AG08396 (cell line): ENCODE results near the gene LARP6.
"Not testable (repeated sequence)": the region's sequence is repeated elsewhere in the genome, so short reads cannot be mapped to it uniquely, and the experiment has no call there.

Experiments used
- DNase-seq: peaks from one replicate; pipeline ENCODE4 v3.0.0; 2012; ENCODE audit warnings: low spot score, mixed read lengths

LARP6 gene

DNA sequence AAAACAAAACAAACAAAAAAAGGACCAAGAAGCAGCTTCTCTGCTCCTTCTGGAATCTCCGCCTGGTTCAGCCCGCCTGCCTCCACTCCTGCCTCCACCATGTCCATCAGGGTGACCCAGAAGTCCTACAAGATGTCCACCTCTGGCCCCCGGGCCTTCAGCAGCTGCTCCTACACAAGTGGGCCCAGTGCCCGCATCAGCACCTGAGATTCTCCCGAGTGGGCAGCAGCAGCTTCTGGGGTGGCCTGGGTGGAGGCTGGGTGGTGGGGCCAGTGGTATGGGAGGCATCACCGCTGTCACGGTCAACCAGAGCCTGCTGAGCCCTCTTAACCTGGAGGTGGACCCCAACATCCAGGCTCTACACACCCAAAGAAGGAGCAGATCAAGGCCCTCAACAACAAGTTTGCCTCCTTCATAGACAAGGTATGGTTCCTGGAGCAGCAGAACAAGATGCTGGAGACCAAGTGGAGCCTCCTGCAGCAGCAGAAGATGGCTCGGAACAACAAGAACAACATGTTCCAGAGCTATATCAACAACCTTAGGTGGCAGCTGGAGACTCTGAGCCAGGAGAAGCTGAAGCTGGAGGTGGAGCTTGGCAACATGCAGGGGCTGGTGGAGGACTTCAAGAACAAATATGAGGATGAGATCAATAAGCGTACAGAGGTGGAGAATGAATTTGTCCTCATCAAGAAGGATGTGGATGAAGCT lies 4.8 kb upstream of the LARP6 start:
- not testable (repeated sequence) for DNase-seq

DNA sequence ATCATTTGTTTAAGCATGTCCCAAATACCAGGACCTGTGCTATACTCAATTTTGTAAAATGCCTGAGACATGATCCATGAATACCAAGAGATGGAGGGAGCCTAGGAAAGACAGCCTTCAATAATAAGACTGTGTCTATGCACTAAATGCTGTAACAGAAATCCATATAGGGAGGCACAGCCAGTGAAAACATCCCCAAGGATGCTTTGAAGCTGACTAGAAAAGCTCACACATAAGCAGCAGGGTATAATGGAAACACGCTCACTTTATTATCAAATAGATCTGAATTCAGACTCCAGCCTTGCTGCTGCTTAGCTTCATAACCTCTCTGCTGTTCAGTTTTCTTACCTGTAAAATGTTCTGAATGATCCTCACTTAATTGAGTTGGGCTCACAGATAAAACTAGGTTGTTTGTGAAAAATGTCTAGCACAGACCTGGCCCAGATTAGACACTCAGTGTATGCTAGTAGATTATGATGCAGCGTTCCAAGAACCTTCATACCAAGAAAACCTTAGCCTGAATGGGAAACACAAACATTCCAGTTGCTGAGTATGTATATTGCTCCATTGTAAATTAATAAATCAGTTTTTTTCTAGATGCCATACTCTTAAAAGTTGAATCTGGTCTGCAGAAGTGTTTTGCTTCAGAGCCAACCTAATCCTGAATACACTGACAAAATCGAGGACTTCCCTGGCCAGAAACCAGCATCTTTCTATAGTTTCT lies 3.8 kb upstream of the LARP6 start:
- DNase-seq = no peak

DNA sequence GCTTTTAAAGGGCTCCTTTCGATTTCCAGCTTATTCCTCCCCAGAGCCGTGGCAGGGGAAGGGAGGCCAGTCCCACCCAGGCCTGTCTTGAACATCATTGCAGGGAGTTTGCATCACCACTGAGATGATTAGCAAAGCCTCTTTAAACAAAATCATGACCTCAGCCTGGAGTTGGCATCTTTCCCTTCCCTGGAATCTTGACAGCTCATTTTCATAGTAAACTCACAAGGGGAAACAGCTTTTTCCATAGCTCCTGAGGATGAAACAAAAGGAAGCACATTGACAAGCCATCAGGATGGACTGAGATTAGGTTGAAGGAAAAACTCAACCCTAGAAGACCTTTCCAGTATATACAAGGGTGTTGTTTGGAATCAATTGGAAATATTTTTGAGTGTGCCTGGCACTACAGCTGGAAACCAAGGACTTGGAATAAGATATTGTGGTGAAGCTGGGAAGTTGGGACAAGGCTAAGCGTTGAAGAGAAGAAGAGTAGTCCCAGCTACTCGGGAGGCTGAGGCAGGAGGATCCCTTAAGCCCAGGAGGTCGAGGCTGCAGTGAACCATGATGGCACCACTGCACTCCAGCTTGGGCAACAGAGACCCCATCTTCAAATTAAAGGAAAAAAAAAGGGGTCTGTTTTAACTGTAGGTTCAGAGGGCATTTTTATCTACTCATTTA lies 3.1 kb upstream of the LARP6 start:
- DNase-seq = peak; percentile 91

DNA sequence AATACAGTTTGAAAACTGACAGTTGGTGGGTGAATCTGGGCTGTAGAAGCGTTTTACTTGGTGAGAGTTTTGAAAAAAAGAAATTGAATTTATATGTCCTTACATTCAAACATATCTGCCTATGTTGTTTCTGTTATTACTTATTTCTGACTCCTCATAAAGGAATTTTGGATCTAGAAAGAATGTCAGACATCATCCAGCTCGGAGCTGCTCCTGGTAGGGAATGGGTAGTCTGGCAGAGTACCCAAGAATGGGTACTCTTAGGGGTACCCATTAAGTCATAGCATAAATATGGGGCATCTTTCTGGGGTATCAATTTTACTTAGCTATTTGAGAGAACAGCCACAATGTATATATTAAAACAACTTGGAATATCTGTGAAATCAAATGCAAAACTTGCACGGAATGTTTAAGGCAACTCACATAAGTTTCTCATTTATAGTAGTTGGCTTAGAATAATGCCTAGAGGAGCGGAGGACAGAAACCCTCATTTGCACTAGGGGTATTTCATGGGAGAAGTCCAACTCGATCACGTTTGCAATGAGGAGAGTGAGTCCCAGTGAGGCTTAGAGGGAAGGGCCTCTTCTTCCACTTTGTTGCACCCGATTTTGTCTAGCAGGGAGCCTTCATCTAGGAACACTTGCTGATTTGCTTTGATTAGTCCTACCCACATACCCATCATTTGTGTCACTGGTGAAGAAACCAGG lies 2.4 kb upstream of the LARP6 start:
- peak; percentile 52 for DNase-seq

DNA sequence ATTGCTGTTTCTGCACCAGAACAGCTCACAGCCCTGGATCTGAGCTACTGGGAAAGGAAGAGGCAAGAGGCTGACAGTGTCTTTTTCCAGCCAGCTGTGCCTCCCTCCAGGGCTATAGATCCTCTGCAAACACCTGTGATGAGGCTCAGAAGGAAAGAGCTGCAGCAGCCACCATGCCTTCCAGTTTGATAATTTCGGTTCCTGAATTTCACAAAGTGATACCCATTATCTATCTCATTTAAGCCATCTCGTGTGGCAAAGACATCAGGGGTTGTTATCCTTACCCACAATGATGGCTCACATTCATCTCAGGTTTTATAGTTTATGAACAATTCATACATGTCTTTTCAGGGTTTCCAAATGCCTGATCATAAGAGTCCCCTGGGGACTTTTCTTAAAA lies 1.8 kb upstream of the LARP6 start:
- no peak for DNase-seq

DNA sequence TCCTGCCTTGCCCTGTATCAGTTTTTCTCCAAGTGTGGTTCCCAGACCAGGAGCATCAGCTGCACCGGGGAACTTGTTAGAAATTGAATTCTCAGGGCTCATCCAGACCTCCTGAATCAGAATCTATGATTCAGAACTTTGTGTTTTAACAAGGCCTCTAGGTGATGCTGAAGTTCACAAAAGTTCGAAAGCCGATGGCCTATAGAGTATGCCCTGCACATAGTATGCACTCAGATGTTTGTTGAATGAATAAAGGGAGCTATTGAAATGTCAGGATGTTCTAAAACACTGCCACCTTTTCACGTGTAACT lies 664 bp upstream of the LARP6 start:
- DNase-seq = peak; percentile 44

DNA sequence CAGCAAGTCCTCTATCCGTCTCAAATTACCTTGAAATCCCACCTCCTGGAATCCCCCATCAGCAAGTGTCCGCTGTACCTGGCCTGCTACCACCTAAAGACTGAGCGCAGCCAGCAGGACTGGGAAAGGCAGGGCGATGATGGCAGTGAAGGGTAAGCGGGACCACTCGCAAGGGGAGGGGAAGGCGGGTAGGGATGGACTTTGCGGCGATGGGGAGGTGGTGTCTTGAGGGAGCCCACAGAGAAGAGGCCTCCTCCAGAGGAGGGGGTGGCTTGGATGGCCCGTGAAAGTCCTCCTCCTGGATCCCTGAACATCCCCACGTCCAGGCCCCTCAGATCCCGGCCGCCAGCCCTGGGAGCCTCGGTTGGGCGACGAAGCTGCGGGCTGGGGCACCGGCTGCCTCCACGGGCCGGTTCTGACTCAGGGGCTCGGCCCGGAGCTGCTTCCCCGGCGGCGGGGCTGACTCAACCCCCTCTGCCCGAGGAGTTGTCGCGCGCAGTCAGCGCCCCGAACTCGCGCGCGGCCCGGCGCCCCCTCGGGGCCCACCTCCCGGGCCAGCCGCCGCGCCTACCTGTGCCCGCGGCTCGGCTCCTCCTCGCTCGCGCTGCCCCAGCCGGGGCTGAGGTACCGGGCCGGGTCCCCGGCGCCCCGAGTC lies 512 bp downstream of the LARP6 start:
- DNase-seq = peak; percentile 80

DNA sequence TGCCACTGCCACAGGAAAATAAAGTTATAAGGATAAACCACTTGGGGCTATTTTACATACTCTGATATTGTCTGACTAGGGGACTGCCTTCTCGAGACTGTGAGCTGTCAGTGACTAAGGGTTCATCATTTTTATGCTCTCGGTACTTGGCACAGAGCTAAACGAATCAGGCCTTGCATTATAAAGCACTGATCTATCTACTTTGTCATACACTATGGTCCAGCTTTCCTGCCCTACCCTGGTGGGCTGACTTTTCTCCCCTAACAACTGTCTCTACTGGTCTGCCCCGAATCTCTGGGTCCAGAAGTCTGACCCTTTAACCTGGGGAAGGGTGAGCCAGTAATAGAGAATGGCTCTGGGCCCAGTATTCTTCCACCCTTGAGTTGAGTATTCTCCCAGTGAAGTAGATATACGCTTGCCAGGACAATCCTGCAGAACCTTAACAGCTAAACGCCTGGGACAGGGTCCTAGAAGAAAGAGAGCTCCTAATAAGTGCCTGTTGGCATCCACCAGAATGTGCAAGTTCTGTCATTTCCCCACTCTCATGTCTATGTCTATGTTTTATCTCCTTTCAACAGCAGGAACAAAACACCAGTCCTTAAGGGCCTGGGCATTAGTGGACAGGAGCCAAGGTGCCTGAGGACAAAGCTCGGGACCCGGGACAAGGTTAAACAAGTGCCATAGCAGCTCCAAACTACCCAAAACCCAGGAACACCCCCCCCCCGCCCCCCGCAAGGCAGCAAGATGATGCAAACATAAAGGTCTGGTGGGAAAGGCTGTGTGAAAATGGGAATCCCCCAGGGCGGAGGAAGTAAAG lies 1.2 kb downstream of the LARP6 start:
- peak; percentile 80 for DNase-seq

DNA sequence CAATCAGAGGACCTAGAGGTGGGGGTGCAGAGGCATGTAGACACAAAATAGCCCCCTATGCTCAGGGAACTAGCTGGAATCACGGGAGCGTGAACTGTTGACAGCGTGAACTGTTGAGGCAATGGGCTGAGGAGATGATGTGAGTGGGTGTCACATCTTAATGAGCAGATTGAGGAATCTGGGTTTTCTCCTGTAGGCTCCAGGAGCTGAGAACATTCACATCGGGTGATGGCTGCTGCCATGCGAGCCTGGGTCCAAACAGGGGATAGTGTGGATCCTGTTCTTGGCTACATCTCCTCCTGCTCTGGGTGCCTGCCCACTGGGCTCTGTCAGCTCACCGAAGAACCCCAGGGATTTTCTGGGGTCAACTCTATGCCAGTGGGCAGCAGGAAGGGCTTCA lies 2.1 kb downstream of the LARP6 start:
- no peak for DNase-seq

DNA sequence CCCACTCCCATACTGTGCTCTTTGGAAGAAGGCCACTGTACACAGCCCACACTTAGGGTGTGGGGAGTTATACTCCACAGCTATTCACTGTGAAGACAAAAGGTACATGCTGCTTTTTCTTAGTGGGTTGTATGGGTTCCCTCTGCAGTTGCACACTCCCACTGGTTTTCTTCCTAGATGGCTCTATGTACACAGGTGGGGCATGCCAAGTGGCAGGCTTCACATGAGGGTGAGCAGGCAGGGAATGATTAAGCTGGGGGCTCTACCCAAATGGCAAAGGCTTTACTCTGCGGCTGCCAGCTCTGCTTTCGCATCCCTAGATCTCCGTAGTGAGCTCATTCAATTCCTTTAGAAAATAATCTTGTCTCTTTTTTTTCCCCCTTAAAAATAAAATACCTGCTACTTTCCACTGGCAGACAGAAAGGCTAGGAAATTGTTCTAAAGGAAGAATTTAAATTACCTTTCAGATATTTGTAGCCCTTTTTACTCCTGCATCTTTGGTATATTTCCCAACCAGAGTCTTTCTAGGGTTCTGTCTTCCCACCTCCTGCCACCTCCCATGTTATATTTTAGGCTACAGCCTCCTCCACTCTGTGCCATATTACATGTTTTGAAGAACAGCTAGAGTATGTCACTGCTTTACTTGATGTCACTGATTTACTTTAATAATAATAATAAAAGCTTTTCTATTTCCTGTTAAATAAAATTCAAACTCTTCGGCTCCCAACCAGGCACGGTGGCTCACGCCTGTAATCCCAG lies 8.2 kb downstream of the LARP6 start:
- DNase-seq = no peak

DNA sequence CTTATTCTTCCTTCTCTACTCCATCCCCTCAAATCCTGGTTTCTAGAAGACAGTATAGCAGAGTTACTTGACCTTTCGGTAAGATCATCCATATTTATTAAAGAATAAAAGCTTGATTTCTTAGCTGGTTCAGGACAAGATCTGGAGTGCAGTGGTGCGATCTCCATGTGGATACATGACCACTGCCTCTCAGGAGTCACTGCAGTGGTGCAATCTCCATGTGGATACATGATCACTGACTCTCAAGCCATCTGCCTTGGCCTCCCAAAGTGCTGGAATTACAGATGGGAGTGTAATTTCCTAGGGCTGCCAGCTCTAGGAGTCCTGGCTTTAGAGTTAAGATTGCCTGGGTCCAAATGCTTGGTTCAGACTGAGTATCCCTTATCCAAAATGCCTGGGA lies 16.5 kb downstream of the LARP6 start:
- DNase-seq = no peak

DNA sequence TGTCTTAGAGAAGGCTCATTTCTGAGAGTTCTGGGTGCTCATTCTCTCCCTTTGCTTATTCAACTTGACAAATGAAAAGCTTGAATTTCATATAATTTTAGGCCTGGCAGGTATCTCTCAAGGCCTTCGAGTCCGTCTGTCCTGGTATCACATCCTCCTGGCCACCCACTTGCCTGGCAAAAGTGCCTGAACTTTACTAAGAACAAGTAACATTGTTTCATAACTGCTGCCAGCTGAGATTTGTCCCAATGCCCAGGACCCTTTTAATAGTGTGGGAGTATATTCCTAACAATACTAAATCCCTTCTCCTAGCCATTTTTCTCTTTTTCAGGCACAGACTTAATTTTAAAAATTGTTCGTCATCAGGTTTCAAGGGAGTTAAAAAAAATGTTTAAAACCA lies 18.1 kb downstream of the LARP6 start:
- no peak for DNase-seq

DNA sequence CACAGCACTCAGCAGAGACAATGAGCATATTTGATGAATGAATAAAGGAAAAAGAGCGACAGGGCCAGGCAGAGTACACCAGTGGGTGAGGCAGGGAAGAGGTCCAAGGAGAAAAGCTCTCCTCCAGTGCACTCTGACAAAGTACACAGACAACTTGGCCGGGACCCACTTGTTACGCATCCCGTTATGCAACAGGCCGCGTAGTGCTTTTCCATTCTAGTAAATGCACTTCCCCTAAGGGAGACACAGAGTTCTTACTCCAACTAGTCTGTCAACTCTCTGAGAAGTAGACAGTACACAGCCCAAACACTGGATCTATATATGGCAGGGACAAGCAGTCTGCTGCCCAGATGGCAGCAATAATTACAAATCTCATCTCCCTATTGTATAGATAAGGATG lies 18.5 kb downstream of the LARP6 start:
- DNase-seq = no peak

DNA sequence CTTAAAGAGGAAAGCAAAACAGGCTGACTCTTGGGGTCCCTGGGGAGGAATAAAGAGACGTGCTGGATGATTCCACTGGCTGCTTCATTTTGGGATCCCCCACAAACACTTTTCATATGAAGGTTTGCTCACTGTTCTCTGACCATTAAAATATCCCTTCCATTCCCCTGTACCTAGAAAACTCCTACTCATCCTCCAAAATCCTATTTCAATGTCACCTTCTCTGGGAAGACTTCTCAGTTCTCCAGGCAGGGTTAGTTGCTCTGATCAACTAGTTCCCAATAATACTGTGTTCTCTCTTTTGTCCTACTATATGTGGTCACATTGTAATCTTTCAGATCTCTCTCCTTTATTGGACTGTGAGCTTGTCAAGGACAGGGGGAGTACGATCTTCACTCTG lies 19.0 kb downstream of the LARP6 start:
- no peak for DNase-seq

DNA sequence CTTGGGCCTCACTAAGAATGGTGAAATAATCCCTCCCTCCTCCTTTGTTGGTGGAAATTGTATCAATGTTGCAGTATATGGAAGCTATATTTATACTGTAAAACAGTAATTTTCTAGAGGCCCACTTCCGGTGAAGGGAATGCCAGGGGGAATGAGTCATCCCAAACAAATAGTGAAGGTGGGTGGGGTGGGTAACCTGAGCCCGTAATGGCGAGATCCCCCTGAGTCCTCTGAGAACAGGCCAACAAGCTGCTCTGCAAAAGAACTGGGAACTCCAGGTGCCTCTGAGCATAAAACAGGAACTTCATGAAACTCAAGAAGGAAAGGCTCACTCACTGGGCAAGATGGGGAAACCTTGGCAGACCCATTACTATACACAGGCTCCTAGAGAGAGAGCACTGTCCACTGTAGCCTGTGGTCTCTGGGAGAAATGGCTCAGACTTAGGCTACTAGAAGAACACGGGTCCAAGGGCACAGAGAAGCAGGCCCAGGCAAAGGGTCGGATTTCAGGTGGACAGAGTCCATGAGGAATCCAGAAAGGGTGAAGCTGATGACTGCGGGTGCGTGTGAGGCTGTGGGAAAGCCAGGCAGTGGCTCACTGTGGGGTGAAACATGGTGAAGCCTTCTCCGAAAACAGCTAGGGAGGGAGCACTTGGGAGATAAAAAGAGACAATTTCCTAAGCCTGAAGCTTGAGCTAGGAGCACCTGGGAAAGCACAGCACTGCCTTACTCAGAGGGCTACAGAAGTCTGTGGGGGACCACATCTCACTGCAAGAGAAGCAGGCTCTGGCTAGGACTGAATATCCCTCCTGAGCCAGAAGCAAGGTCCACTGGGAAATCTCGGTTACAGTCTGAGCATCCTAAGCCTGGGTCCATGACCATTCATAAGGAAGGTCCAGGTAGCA lies 19.8 kb downstream of the LARP6 start:
- peak; percentile 64 for DNase-seq

DNA sequence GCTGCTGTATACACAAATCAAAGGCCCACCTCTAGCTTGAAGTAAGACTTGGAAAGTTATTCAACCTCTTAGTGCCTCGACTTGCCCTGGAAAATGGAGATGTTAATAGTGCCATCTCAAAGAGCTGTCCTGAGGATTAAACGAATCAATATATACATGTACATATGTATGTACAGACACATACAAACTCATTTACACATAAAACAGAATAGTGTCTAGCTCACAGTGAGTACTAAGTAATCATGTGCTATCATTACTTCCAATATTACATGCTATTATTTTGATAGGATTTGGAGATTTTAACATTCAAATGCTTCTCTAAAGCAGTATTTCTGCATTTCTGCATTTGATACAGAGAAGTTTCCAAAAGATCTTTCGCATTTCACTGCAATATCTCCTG lies 20.5 kb downstream of the LARP6 start:
- DNase-seq = no peak

DNA sequence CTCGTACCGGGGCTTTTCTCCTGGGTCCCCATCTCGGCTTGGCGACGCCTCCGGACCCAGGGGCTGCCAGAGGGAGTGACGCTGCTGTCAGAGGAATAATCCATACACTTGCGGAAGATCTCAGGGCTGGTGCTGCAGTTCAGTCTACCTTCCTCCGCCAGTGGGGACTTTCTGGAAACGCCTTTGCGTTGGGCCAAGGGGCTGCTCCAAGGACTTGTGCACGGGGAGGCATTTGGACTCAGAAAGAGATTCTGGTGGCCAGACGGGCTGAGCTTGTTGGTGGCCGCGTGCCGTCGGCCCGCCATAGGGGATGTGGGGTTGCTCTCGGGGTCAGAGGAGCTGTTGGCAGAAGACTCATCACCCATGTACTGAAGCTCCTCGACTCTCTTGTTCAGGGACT lies 21.8 kb downstream of the LARP6 start:
- no peak for DNase-seq

DNA sequence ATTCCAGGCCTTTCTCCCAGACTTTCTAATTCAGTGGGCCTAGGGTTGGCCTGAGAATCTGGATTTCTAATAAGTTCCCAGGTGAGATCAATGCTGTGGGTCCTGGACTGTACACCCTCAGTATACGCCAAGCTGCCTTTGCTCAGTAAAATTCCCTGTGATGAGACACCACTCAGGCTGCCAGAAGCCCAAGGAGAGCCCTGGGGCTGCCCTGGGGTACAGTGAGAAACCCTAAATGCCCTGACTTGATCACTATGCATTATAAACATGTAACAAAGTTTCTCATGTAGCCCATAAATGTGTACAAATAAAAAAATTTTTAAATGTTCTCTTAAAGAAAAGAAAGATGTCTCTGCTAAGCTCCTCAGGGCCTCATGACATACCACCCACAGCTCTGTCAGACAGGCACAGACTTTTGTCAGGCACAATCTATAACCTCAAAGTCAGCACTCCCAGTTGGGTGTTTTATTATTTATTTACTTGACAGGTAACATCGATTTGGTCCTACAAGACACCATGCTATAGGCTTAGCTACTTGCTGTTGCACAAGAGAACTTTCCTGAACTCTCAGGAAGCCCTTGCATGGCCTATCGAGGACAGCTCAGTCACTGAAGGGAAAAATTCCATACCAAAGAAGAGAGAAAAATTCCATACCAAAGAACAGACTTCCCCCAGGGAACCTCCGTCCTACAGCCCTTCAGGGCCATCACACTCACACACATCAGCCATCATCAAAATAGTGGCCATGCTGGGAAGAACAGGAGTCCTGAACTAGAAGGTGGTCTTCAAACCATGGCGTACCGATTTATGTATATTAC lies 22.7 kb downstream of the LARP6 start:
- DNase-seq = no peak

DNA sequence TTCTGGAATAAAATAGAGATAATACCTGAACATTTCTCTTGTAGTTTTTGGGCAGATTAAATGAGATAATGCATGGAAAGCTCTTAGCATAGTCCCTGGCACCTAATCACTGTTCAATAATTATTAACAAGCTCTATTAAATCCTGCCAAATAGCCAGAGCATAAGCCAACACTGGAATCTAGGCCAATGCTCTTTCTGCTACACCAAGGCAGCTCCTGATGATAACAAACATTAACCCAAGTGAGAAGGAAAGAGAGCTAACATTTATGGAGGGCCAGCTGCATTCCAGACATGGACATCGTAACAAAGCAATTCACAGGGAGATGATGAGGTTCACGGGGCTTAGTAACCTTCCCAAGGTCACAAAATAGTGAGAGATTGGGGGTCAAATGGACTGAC lies 23.3 kb downstream of the LARP6 start:
- no peak for DNase-seq
